ENCODE measurements around the gene TMEM117. TPM values are rescaled to one million over a fixed set of nuclear protein-coding genes. Genes with fewer than 3 reads are reported as not detected.

The TMEM117 gene
- total RNA-seq, 1 donor from 2014 or later = not detected

- Mint-ChIP-seq H3K4me3 (ENCODE audit: unreplicated experiment) (no peak overlapping the region), H3K4me1 (ENCODE audit: low read depth, unreplicated experiment) (no peaks in the 10 kb centered on the region), H3K27ac (ENCODE audit: unreplicated experiment) (no peak overlapping the region), H3K27me3 (ENCODE audit: unreplicated experiment) (no peaks in the 10 kb centered on the region), H3K9me3 (ENCODE audit: unreplicated experiment) (no peaks in the 10 kb centered on the region), H3K36me3 (ENCODE audit: unreplicated experiment) (no peaks in the 10 kb centered on the region)
- TF ChIP-seq, protein P1, sequence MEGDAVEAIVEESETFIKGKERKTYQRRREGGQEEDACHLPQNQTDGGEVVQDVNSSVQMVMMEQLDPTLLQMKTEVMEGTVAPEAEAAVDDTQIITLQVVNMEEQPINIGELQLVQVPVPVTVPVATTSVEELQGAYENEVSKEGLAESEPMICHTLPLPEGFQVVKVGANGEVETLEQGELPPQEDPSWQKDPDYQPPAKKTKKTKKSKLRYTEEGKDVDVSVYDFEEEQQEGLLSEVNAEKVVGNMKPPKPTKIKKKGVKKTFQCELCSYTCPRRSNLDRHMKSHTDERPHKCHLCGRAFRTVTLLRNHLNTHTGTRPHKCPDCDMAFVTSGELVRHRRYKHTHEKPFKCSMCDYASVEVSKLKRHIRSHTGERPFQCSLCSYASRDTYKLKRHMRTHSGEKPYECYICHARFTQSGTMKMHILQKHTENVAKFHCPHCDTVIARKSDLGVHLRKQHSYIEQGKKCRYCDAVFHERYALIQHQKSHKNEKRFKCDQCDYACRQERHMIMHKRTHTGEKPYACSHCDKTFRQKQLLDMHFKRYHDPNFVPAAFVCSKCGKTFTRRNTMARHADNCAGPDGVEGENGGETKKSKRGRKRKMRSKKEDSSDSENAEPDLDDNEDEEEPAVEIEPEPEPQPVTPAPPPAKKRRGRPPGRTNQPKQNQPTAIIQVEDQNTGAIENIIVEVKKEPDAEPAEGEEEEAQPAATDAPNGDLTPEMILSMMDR (IDR thresholded peaks at IDR 0.05; ENCODE audit: partially characterized antibody, unreplicated experiment) = no peak
- no peak for DNase-seq
Measured at GRCh38 chr12:44357494-44357893, 521.6 kb downstream of the TMEM117 start.

DNA sequence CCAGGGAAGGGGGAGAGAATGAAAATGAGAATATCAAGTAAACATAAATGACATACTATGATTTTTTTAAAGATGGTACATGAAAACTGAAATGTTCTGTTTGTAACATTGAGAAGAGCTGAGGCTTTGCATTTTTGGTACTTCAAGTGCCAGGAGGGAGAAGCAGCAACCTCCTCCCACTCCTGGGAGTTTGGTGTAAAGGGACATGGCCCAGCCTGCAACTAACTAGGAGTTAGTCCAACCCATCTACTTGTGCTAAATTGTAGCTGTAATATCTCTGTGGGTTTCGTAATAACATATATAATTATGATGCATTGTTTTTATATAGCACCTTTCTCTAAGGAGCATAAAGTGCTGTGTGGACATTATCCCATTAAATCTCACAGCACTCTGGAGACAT is 522.8 kb downstream of the TMEM117 start:
- TF ChIP-seq, protein P1 (IDR thresholded peaks at IDR 0.05; ENCODE audit: partially characterized antibody, unreplicated experiment) = no peak
- Mint-ChIP-seq H3K4me3 (ENCODE audit: unreplicated experiment) (no peak overlapping the region), H3K4me1 (ENCODE audit: low read depth, unreplicated experiment) (no peaks in the 10 kb centered on the region), H3K27me3 (ENCODE audit: unreplicated experiment) (no peaks in the 10 kb centered on the region), H3K36me3 (ENCODE audit: unreplicated experiment) (no peaks in the 10 kb centered on the region), H3K27ac (ENCODE audit: unreplicated experiment) (no peak overlapping the region), H3K9me3 (ENCODE audit: unreplicated experiment) (no peaks in the 10 kb centered on the region)
- DNase-seq = no peak

DNA sequence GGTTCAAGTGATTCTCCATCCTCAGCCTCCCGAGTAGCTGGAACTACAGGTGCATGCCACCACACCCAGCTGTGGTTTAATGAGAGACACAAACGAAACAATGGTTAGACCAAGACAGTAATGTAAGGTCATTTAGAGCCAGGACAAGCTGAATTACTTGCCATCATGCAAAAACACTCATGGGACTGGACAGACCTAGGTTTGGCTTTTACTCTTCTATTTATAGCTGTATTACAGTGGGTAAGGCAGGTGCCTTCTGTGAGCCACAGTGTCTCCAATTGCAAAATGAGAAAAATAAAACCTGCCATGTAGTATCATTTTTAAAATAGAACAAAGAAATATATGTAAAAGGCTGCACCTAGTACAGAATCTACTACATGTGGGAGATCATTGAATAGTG is 527.1 kb downstream of the TMEM117 start:
- no peaks in the 10 kb centered on the region for H3K27me3 Mint-ChIP-seq (ENCODE audit: unreplicated experiment)
- H3K9me3 Mint-ChIP-seq (ENCODE audit: unreplicated experiment) = no peaks in the 10 kb centered on the region
- DNase-seq = no peak
- no peaks in the 10 kb centered on the region for H3K4me1 Mint-ChIP-seq (ENCODE audit: low read depth, unreplicated experiment)
- no peak overlapping the region for H3K27ac Mint-ChIP-seq (ENCODE audit: unreplicated experiment)
- H3K4me3 Mint-ChIP-seq (ENCODE audit: unreplicated experiment) = no peak overlapping the region
- H3K36me3 Mint-ChIP-seq (ENCODE audit: unreplicated experiment) = no peaks in the 10 kb centered on the region
- TF ChIP-seq, protein P1 (IDR thresholded peaks at IDR 0.05; ENCODE audit: partially characterized antibody, unreplicated experiment) = no peak

- TF ChIP-seq, protein P1 (IDR thresholded peaks at IDR 0.05; ENCODE audit: partially characterized antibody, unreplicated experiment) = no peak
- Mint-ChIP-seq H3K4me1 (ENCODE audit: low read depth, unreplicated experiment) (no peaks in the 10 kb centered on the region), H3K27ac (ENCODE audit: unreplicated experiment) (no peak overlapping the region), H3K9me3 (ENCODE audit: unreplicated experiment) (no peaks in the 10 kb centered on the region), H3K27me3 (ENCODE audit: unreplicated experiment) (no peaks in the 10 kb centered on the region), H3K4me3 (ENCODE audit: unreplicated experiment) (no peak overlapping the region), H3K36me3 (ENCODE audit: unreplicated experiment) (no peaks in the 10 kb centered on the region)
- no peak for DNase-seq
Measured at GRCh38 chr12:44367136-44367535, 531.3 kb downstream of the TMEM117 start.

- DNase-seq = no peak
- no peak overlapping the region for H3K27ac Mint-ChIP-seq (ENCODE audit: unreplicated experiment)
- H3K27me3 Mint-ChIP-seq (ENCODE audit: unreplicated experiment) = no peaks in the 10 kb centered on the region
- H3K4me1 Mint-ChIP-seq (ENCODE audit: low read depth, unreplicated experiment) = no peaks in the 10 kb centered on the region
- H3K4me3 Mint-ChIP-seq (ENCODE audit: unreplicated experiment) = no peak overlapping the region
- TF ChIP-seq, protein P1 (IDR thresholded peaks at IDR 0.05; ENCODE audit: partially characterized antibody, unreplicated experiment) = no peak
- no peaks in the 10 kb centered on the region for H3K9me3 Mint-ChIP-seq (ENCODE audit: unreplicated experiment)
- no peaks in the 10 kb centered on the region for H3K36me3 Mint-ChIP-seq (ENCODE audit: unreplicated experiment)
Measured at GRCh38 chr12:44367916-44368315, 532.0 kb downstream of the TMEM117 start.

Data from glutamatergic neuron (in vitro differentiated cells).